Esophagus (tissue), 2 donors: ENCODE data around the gene STK11IP. TPM values are rescaled to one million over a fixed set of nuclear protein-coding genes. Genes with fewer than 3 reads are reported as not detected.

Experiments
- H3K27ac ChIP-seq, 2 donors: one replicate each; pipeline ENCODE4 v1.5.1; 2013; ENCODE audit warnings: low read depth in 2 of 2, mild to moderate bottlenecking in 2 of 2, inconsistent platforms in 1 of 2, low read length in 1 of 2, moderate library complexity in 1 of 2
- H3K27me3 ChIP-seq, 2 donors: one replicate each; pipeline ENCODE4 v1.6.1; 2013; ENCODE audit warnings: low read length in 2 of 2, control low read depth in 1 of 2, mild to moderate bottlenecking in 1 of 2; ENCODE audit not compliant: insufficient read depth in 2 of 2, control insufficient read depth in 1 of 2
- H3K36me3 ChIP-seq, 2 donors: one replicate each; pipeline ENCODE4 v1.6.1; 2013; ENCODE audit warnings: low read length in 1 of 2; ENCODE audit not compliant: control insufficient read depth in 2 of 2, insufficient read depth in 2 of 2
- H3K4me1 ChIP-seq, 2 donors: one replicate each; pipeline ENCODE4 v1.6.1; 2013; ENCODE audit warnings: low read length in 1 of 2; ENCODE audit not compliant: control insufficient read depth in 2 of 2, insufficient read depth in 2 of 2
- H3K4me3 ChIP-seq, 2 donors: one replicate each; pipeline ENCODE4 v1.5.1; 2013; ENCODE audit warnings: low read length in 2 of 2, mild to moderate bottlenecking in 2 of 2, low read depth in 1 of 2, moderate library complexity in 1 of 2
- H3K9me3 ChIP-seq, 2 donors: one replicate each; pipeline ENCODE4 v1.6.1; 2013; ENCODE audit warnings: mild to moderate bottlenecking in 2 of 2, low read depth in 1 of 2, low read length in 1 of 2, moderate library complexity in 1 of 2; ENCODE audit not compliant: control insufficient read depth in 2 of 2, insufficient read depth in 1 of 2
- WGBS, 2 donors: extraction: QIAGEN DNeasy Blood & Tissue Kit; methylation state at CpG; one replicate each; pipeline ENCODE4 v1.1.7; 2013; 5-methylcytosine and 5-hydroxymethylcytosine counted together
- polyA plus RNA-seq, 2 donors: library from polyadenylated mRNA; stranded (reverse); fragments of 200-250 nt; gene quantifications; one replicate each; pipeline ENCODE4 v1.2.3, GENCODE V29; 2013
- donor health status: healthy with polysubstance abuse.
- donor health status: Bipolar disorder and iron deficiency.

Gene STK11IP
- polyA plus RNA-seq, 2 donors = 17.0 to 25.5 TPM

- no peak overlapping the region for H3K4me3 ChIP-seq
- no peak overlapping the region for H3K27ac ChIP-seq
- H3K36me3 ChIP-seq = no peaks in the 10 kb centered on the region
- WGBS, 2 donors = 79 to 84% methylated on average over 27 to 34 of the region's 34 CpGs
- peaks cover 0 to 2% of the 10 kb centered on the region in 2 donors for H3K4me1 ChIP-seq
- no peaks in the 10 kb centered on the region for H3K27me3 ChIP-seq
- H3K9me3 ChIP-seq = peaks cover 0 to 2% of the 10 kb centered on the region in 2 donors
These were observed 34.5 kb downstream of the STK11IP start for GRCh38 chr2:219631904-219632759.

- no peak overlapping the region for H3K27ac ChIP-seq
These were observed 35.1 kb downstream of the STK11IP start for GRCh38 chr2:219632760-219633105.

GRCh38 chr2:219633276-219634065 is 35.8 kb downstream of the STK11IP start:
- Histone ChIP-seq H3K27ac (no peak overlapping the region), H3K9me3 (peaks cover 0 to 2% of the 10 kb centered on the region in 2 donors), H3K36me3 (no peaks in the 10 kb centered on the region), H3K4me3 (no peak overlapping the region), H3K4me1 (no peaks in the 10 kb centered on the region), H3K27me3 (no peaks in the 10 kb centered on the region)
- WGBS, 2 donors = 86 to 87% methylated on average over 22 of the region's 22 CpGs

More at GRCh38 chr2:219632760-219633105, 35.1 kb downstream of the STK11IP start:
- H3K36me3 ChIP-seq = no peaks in the 10 kb centered on the region
- 89 to 94% methylated on average over 8 of the region's 8 CpGs for WGBS, 2 donors
- no peaks in the 10 kb centered on the region for H3K27me3 ChIP-seq
- H3K4me1 ChIP-seq = peaks cover 0 to 1% of the 10 kb centered on the region in 2 donors
- peaks cover 0 to 2% of the 10 kb centered on the region in 2 donors for H3K9me3 ChIP-seq
- H3K4me3 ChIP-seq = no peak overlapping the region

- H3K27ac ChIP-seq = no peak overlapping the region
- H3K4me1 ChIP-seq = no peaks in the 10 kb centered on the region
- 89 to 91% methylated on average over 15 of the region's 15 CpGs for WGBS, 2 donors
- no peaks in the 10 kb centered on the region for H3K36me3 ChIP-seq
- no peak overlapping the region for H3K4me3 ChIP-seq
- H3K27me3 ChIP-seq = no peaks in the 10 kb centered on the region
- H3K9me3 ChIP-seq = peaks cover 0 to 2% of the 10 kb centered on the region in 2 donors
These were observed 36.7 kb downstream of the STK11IP start for GRCh38 chr2:219634171-219634940.

- H3K27ac ChIP-seq = no peak overlapping the region
- peaks cover 0 to 2% of the 10 kb centered on the region in 2 donors for H3K9me3 ChIP-seq
- H3K4me1 ChIP-seq = no peaks in the 10 kb centered on the region
- H3K27me3 ChIP-seq = no peaks in the 10 kb centered on the region
- H3K36me3 ChIP-seq = no peaks in the 10 kb centered on the region
- WGBS, 2 donors = 85 to 87% methylated on average over 22 of the region's 22 CpGs
- no peak overlapping the region for H3K4me3 ChIP-seq
These were observed 37.5 kb downstream of the STK11IP start for GRCh38 chr2:219634951-219635751.

- H3K27ac ChIP-seq = no peak overlapping the region
These were observed 38.7 kb downstream of the STK11IP start for GRCh38 chr2:219636144-219636915.

GRCh38 chr2:219636941-219637841 is 39.5 kb downstream of the STK11IP start:
- H3K36me3 ChIP-seq = no peaks in the 10 kb centered on the region
- no peaks in the 10 kb centered on the region for H3K4me1 ChIP-seq
- no peaks in the 10 kb centered on the region for H3K27me3 ChIP-seq
- H3K27ac ChIP-seq = no peak overlapping the region
- H3K9me3 ChIP-seq = peaks cover 0 to 2% of the 10 kb centered on the region in 2 donors
- WGBS, 2 donors = 71 to 73% methylated on average over 13 of the region's 13 CpGs
- H3K4me3 ChIP-seq = no peak overlapping the region

More at GRCh38 chr2:219636144-219636915, 38.7 kb downstream of the STK11IP start:
- Histone ChIP-seq H3K27me3 (no peaks in the 10 kb centered on the region), H3K4me3 (no peak overlapping the region), H3K9me3 (peaks cover 0 to 2% of the 10 kb centered on the region in 2 donors), H3K36me3 (no peaks in the 10 kb centered on the region), H3K4me1 (no peaks in the 10 kb centered on the region)
- WGBS, 2 donors = 87 to 88% methylated on average over 20 to 24 of the region's 24 CpGs

- Histone ChIP-seq H3K36me3 (no peaks in the 10 kb centered on the region), H3K4me3 (no peak overlapping the region), H3K4me1 (no peaks in the 10 kb centered on the region), H3K27ac (no peak overlapping the region), H3K9me3 (peaks cover 0 to 2% of the 10 kb centered on the region in 2 donors), H3K27me3 (no peaks in the 10 kb centered on the region)
- 78 to 85% methylated on average over 9 of the region's 9 CpGs for WGBS, 2 donors
These were observed 40.2 kb downstream of the STK11IP start for GRCh38 chr2:219637842-219638185.
